ENCODE data around the gene TNXB. TPM values are rescaled to one million over a fixed set of nuclear protein-coding genes. Genes with fewer than 3 reads are reported as not detected.
"Not testable (repeated sequence)": the region's sequence is repeated elsewhere in the genome, so short reads cannot be mapped to it uniquely, and the experiment has no call there.

Gene TNXB
- total RNA-seq, 4 donors from 2014 or later, result 38.5 to 301 (median 117) TPM

GRCh38 chr6:32146287-32146686, 37.1 kb upstream of the TNXB start:
- Histone ChIP-seq H3K4me1 (peaks cover 0 to 3% (median 0%) of the 10 kb centered on the region in 4 donors), H3K9me3 (no peaks in the 10 kb centered on the region), H3K36me3 (no peaks in the 10 kb centered on the region), H3K27me3 (no peaks in the 10 kb centered on the region), H3K27ac (no peak overlapping the region), H3K4me3 (no peak overlapping the region)
- no peak for DNase-seq
- TF ChIP-seq POLR2A (IDR thresholded peaks at IDR 0.05), result no peak
- TF ChIP-seq CTCF (IDR thresholded peaks at IDR 0.05), result no peak

- not testable (repeated sequence) for H3K4me3 ChIP-seq, H3K4me1 ChIP-seq, H3K27me3 ChIP-seq, DNase-seq, H3K9me3 ChIP-seq, H3K27ac ChIP-seq, H3K36me3 ChIP-seq
Measured at GRCh38 chr6:32144238-32144637, 35.1 kb upstream of the TNXB start.

GRCh38 chr6:32140420-32141046, 31.4 kb upstream of the TNXB start:
- Histone ChIP-seq H3K9me3 (no peaks in the 10 kb centered on the region), H3K27me3 (no peaks in the 10 kb centered on the region), H3K36me3 (no peaks in the 10 kb centered on the region), H3K4me3 (no peak overlapping the region), H3K27ac (no peak overlapping the region), H3K4me1 (no peaks in the 10 kb centered on the region)
- TF ChIP-seq POLR2A (IDR thresholded peaks at IDR 0.05), result no peak
- TF ChIP-seq CTCF (IDR thresholded peaks at IDR 0.05), result no peak
- DNase-seq, result no peak

GRCh38 chr6:32139590-32139989, 30.5 kb upstream of the TNXB start:
- TF ChIP-seq CTCF (IDR thresholded peaks at IDR 0.05) (no peak), POLR2A (IDR thresholded peaks at IDR 0.05) (no peak)
- Histone ChIP-seq H3K27ac (no peak overlapping the region), H3K9me3 (no peaks in the 10 kb centered on the region), H3K4me1 (no peaks in the 10 kb centered on the region), H3K36me3 (no peaks in the 10 kb centered on the region), H3K4me3 (no peak overlapping the region), H3K27me3 (no peaks in the 10 kb centered on the region)
- DNase-seq, result no peak

- Histone ChIP-seq H3K4me3 (no peak overlapping the region), H3K27ac (no peak overlapping the region), H3K27me3 (no peaks in the 10 kb centered on the region), H3K36me3 (no peaks in the 10 kb centered on the region), H3K9me3 (no peaks in the 10 kb centered on the region), H3K4me1 (no peaks in the 10 kb centered on the region)
- DNase-seq, result no peak
- TF ChIP-seq CTCF (IDR thresholded peaks at IDR 0.05) (no peak), POLR2A (IDR thresholded peaks at IDR 0.05) (no peak)
Measured at GRCh38 chr6:32137454-32137853, 28.3 kb upstream of the TNXB start.

- Histone ChIP-seq H3K36me3 (no peaks in the 10 kb centered on the region), H3K27ac (no peak overlapping the region), H3K9me3 (no peaks in the 10 kb centered on the region), H3K27me3 (no peaks in the 10 kb centered on the region), H3K4me1 (peaks cover 2 to 10% (median 7%) of the 10 kb centered on the region in 4 donors), H3K4me3 (no peak overlapping the region)
- TF ChIP-seq POLR2A (IDR thresholded peaks at IDR 0.05) (no peak), CTCF (IDR thresholded peaks at IDR 0.05) (no peak)
- DNase-seq, result no peak
Measured at GRCh38 chr6:32133786-32134185, 24.6 kb upstream of the TNXB start.
